ENCODE data around the gene ATP9B. TPM values are rescaled to one million over a fixed set of nuclear protein-coding genes. Genes with fewer than 3 reads are reported as not detected.

ATP9B gene
- polyA plus RNA-seq, 1 donor = 22.6 TPM

GRCh38 chr18:79416677-79417052, 347.5 kb downstream of the ATP9B start:
- no peak for DNase-seq

- no peak for DNase-seq
Observed at GRCh38 chr18:79418236-79418635, 349.0 kb downstream of the ATP9B start.

- DNase-seq = no peak
Observed at GRCh38 chr18:79418642-79419041, 349.4 kb downstream of the ATP9B start.

GRCh38 chr18:79420033-79420745, 351.0 kb downstream of the ATP9B start:
- DNase-seq = no peak

- DNase-seq = no peak
Observed at GRCh38 chr18:79421275-79421857, 352.2 kb downstream of the ATP9B start.

GRCh38 chr18:79422022-79422782, 353.0 kb downstream of the ATP9B start:
- no peak for DNase-seq

- DNase-seq = no peak
Observed at GRCh38 chr18:79422783-79423165, 353.6 kb downstream of the ATP9B start.

GRCh38 chr18:79423211-79424007, 354.2 kb downstream of the ATP9B start:
- DNase-seq = no peak

- peak; percentile 54 for DNase-seq
Observed at GRCh38 chr18:79424008-79424565, 354.9 kb downstream of the ATP9B start.

- no peak for DNase-seq
Observed at GRCh38 chr18:79424880-79425568, 355.8 kb downstream of the ATP9B start.

GRCh38 chr18:79425569-79425886, 356.3 kb downstream of the ATP9B start:
- DNase-seq = no peak

GRCh38 chr18:79426376-79427300, 357.4 kb downstream of the ATP9B start:
- no peak for DNase-seq

GRCh38 chr18:79427368-79428225, 358.4 kb downstream of the ATP9B start:
- DNase-seq = no peak

Other genes with a start within 250 kb of the ATP9B start
- not detected for gene SALL3, start 89.6 kb upstream of the ATP9B start, polyA plus RNA-seq (ENCODE audit: insufficient read length)

Measured in hindlimb muscle (tissue), 1 donor.